ENCODE data around the gene DDX10.

Gene DDX10

DNA sequence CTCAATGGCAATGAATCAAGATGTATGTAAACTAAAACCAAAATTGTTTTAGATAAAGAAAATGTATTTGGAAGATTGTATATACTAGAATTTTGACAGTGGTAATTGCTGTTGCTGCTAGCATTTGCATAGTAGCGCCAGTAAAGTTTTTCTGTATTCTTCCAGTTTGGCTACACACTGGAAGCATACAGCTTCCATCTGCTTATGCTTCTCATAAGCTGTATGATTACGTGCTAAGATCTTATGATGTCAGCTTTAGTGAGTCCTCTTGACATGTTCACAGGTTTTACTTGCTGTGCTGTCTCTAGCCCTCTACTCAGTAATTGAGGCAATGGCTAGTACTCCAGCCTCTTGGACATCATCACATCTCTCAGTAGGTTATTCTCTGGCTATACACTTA, 256.3 kb downstream of the DDX10 start:
- H3K4me1 Mint-ChIP-seq, result no peaks in the 10 kb centered on the region
- no peaks in the 10 kb centered on the region for H3K27me3 Mint-ChIP-seq
- DNase-seq (ENCODE audit: low spot score in 2 of 2) (no peak), ATAC-seq (ENCODE audit: low read depth) (no peak)
- peaks cover 24% of the 10 kb centered on the region for H3K36me3 Mint-ChIP-seq
- no peak overlapping the region for H3K27ac Mint-ChIP-seq
- no peak overlapping the region for H3K4me3 Mint-ChIP-seq
- H3K9me3 Mint-ChIP-seq, result no peaks in the 10 kb centered on the region

- no peaks in the 10 kb centered on the region for H3K4me1 Mint-ChIP-seq
- H3K36me3 Mint-ChIP-seq, result peaks cover 22% of the 10 kb centered on the region
- DNase-seq (ENCODE audit: low spot score in 2 of 2), result no peak
- H3K27me3 Mint-ChIP-seq, result no peaks in the 10 kb centered on the region
- no peak overlapping the region for H3K27ac Mint-ChIP-seq
- ATAC-seq (ENCODE audit: low read depth), result no peak
- no peaks in the 10 kb centered on the region for H3K9me3 Mint-ChIP-seq
- no peak overlapping the region for H3K4me3 Mint-ChIP-seq
Observed at GRCh38 chr11:108922241-108922640, 257.4 kb downstream of the DDX10 start.

- Mint-ChIP-seq H3K27me3 (no peaks in the 10 kb centered on the region), H3K4me1 (no peaks in the 10 kb centered on the region), H3K36me3 (peaks cover 15% of the 10 kb centered on the region), H3K9me3 (no peaks in the 10 kb centered on the region), H3K27ac (no peak overlapping the region), H3K4me3 (no peak overlapping the region)
- no peak for DNase-seq (ENCODE audit: low spot score in 2 of 2)
- ATAC-seq (ENCODE audit: low read depth), result no peak
Observed at GRCh38 chr11:108923413-108923812, 258.5 kb downstream of the DDX10 start.

DNA sequence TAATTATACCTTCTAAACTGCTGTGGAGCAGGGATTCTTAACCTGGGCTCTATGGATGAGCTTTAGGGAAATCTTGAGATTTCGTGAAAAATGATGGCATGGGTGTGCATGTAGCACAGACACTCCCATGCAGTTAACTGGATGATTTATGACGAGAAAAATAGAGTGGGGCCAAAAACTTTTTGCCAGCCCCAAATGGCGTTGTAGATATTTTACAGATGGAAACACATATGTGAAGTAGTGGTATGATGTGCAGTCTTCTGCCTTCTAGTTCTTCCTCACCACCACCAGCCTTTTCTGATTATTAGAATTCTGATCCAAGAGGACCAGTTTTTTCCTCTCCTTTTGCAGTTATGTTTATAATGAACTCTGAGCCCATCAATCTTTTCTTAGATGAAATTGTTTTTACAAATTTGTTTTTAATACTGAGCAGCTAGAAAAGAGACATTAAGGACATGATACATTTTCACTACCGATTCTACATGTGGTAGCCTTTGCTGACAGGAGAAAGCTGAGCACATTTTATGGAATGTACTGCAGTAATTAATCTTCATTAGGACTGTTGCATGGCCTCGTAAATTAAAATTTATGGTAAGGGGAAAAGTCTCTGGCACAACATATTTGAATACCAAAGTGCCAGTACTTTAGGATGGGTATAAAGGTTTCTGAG, 261.4 kb downstream of the DDX10 start:
- no peak overlapping the region for H3K27ac Mint-ChIP-seq
- no peak overlapping the region for H3K4me3 Mint-ChIP-seq

GRCh38 chr11:108926841-108927577, 262.1 kb downstream of the DDX10 start:
- Mint-ChIP-seq H3K36me3 (peaks cover 15% of the 10 kb centered on the region), H3K27ac (no peak overlapping the region), H3K4me3 (no peak overlapping the region), H3K9me3 (no peaks in the 10 kb centered on the region), H3K4me1 (no peaks in the 10 kb centered on the region), H3K27me3 (no peaks in the 10 kb centered on the region)
- DNase-seq (ENCODE audit: low spot score in 2 of 2) (no peak), ATAC-seq (ENCODE audit: low read depth) (no peak)

More for the DNA sequence above, 261.4 kb downstream of the DDX10 start:
- no peaks in the 10 kb centered on the region for H3K9me3 Mint-ChIP-seq
- DNase-seq (ENCODE audit: low spot score in 2 of 2), result no peak
- ATAC-seq (ENCODE audit: low read depth), result no peak
- H3K36me3 Mint-ChIP-seq, result peaks cover 15% of the 10 kb centered on the region
- no peaks in the 10 kb centered on the region for H3K27me3 Mint-ChIP-seq
- no peaks in the 10 kb centered on the region for H3K4me1 Mint-ChIP-seq

GRCh38 chr11:108927791-108928545, 263.1 kb downstream of the DDX10 start:
- Mint-ChIP-seq H3K9me3 (no peaks in the 10 kb centered on the region), H3K27ac (no peak overlapping the region), H3K36me3 (peaks cover 20% of the 10 kb centered on the region), H3K4me1 (no peaks in the 10 kb centered on the region), H3K4me3 (no peak overlapping the region), H3K27me3 (no peaks in the 10 kb centered on the region)
- DNase-seq (ENCODE audit: low spot score in 2 of 2) (no peak), ATAC-seq (ENCODE audit: low read depth) (no peak)

- DNase-seq (ENCODE audit: low spot score in 2 of 2) (no peak), ATAC-seq (ENCODE audit: low read depth) (no peak)
- no peak overlapping the region for H3K27ac Mint-ChIP-seq
- H3K27me3 Mint-ChIP-seq, result no peaks in the 10 kb centered on the region
- no peaks in the 10 kb centered on the region for H3K4me1 Mint-ChIP-seq
- H3K4me3 Mint-ChIP-seq, result no peak overlapping the region
- no peaks in the 10 kb centered on the region for H3K9me3 Mint-ChIP-seq
- H3K36me3 Mint-ChIP-seq, result peaks cover 22% of the 10 kb centered on the region
Observed at GRCh38 chr11:108929241-108929640, 264.4 kb downstream of the DDX10 start.

- H3K27ac Mint-ChIP-seq, result no peak overlapping the region
- ATAC-seq (ENCODE audit: low read depth), result no peak
- H3K4me1 Mint-ChIP-seq, result no peaks in the 10 kb centered on the region
- no peak overlapping the region for H3K4me3 Mint-ChIP-seq
- H3K9me3 Mint-ChIP-seq, result no peaks in the 10 kb centered on the region
- H3K27me3 Mint-ChIP-seq, result no peaks in the 10 kb centered on the region
- peaks cover 23% of the 10 kb centered on the region for H3K36me3 Mint-ChIP-seq
- no peak for DNase-seq (ENCODE audit: low spot score in 2 of 2)
Observed at GRCh38 chr11:108931168-108931567, 266.3 kb downstream of the DDX10 start.

- no peak overlapping the region for H3K27ac Mint-ChIP-seq
- peaks cover 20% of the 10 kb centered on the region for H3K36me3 Mint-ChIP-seq
Observed at GRCh38 chr11:108933630-108934029, 268.8 kb downstream of the DDX10 start.

DNA sequence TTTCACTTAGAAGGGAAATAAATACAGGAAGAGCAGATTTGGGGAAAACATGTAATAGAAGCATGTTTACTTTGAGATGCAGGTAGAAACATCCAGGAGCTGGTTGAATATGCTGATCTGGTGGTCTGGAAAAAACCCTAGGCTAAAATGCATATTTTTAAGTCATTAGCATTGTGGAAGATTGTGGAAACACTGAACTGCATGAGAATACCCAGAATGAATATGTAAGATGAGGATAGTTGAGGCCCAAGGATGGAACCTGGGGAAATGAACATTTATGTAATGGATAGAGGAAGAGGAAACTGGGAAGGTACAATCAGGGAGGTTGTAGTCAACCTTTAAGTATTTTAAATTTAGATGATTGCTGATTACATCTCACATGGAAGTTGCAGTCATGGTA, 269.4 kb downstream of the DDX10 start:
- ATAC-seq (ENCODE audit: low read depth) (no peak), DNase-seq (ENCODE audit: low spot score in 2 of 2) (no peak)
- Mint-ChIP-seq H3K27ac (no peak overlapping the region), H3K9me3 (no peaks in the 10 kb centered on the region), H3K4me3 (no peak overlapping the region), H3K36me3 (peaks cover 17% of the 10 kb centered on the region), H3K4me1 (no peaks in the 10 kb centered on the region), H3K27me3 (no peaks in the 10 kb centered on the region)

More at GRCh38 chr11:108933630-108934029, 268.8 kb downstream of the DDX10 start:
- H3K27me3 Mint-ChIP-seq, result no peaks in the 10 kb centered on the region
- H3K9me3 Mint-ChIP-seq, result no peaks in the 10 kb centered on the region
- no peak overlapping the region for H3K4me3 Mint-ChIP-seq
- H3K4me1 Mint-ChIP-seq, result no peaks in the 10 kb centered on the region
- ATAC-seq (ENCODE audit: low read depth) (no peak), DNase-seq (ENCODE audit: low spot score in 2 of 2) (no peak)

- Mint-ChIP-seq H3K9me3 (no peaks in the 10 kb centered on the region), H3K27ac (no peak overlapping the region), H3K4me3 (no peak overlapping the region), H3K4me1 (no peaks in the 10 kb centered on the region), H3K36me3 (peaks cover 16% of the 10 kb centered on the region), H3K27me3 (no peaks in the 10 kb centered on the region)
- no peak for ATAC-seq (ENCODE audit: low read depth)
- no peak for DNase-seq (ENCODE audit: low spot score in 2 of 2)
Observed at GRCh38 chr11:108934696-108935095, 269.8 kb downstream of the DDX10 start.

DNA sequence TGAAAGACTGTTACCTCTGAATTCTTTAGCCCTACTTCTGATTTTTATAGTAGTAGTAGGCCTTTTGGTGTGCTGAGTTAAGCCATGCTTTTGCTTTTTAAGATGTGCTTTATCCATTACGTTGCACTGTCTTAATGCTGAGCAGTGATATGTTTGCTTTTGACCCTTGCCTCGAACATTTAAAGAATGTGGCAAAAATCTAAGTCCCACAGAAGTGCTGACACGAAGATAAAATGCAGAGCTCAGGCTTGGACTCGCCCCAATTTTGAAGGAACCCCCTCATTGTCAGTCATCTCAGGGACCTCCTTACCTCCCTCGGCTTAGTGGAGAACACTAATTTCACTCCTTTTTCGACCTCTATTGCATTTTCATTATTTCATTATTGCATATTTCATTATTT, 272.9 kb downstream of the DDX10 start:
- Mint-ChIP-seq H3K4me1 (no peaks in the 10 kb centered on the region), H3K27ac (no peak overlapping the region), H3K9me3 (no peaks in the 10 kb centered on the region), H3K36me3 (peaks cover 33% of the 10 kb centered on the region), H3K4me3 (no peak overlapping the region), H3K27me3 (no peaks in the 10 kb centered on the region)
- ATAC-seq (ENCODE audit: low read depth) (no peak), DNase-seq (ENCODE audit: low spot score in 2 of 2) (no peak)

GRCh38 chr11:108938604-108939003, 273.7 kb downstream of the DDX10 start:
- peaks cover 32% of the 10 kb centered on the region for H3K36me3 Mint-ChIP-seq
- no peaks in the 10 kb centered on the region for H3K9me3 Mint-ChIP-seq
- no peak for DNase-seq (ENCODE audit: low spot score in 2 of 2)
- H3K27ac Mint-ChIP-seq, result no peak overlapping the region
- H3K4me3 Mint-ChIP-seq, result no peak overlapping the region
- ATAC-seq (ENCODE audit: low read depth), result no peak
- H3K27me3 Mint-ChIP-seq, result no peaks in the 10 kb centered on the region
- H3K4me1 Mint-ChIP-seq, result no peaks in the 10 kb centered on the region

- DNase-seq (ENCODE audit: low spot score in 2 of 2) (no peak), ATAC-seq (ENCODE audit: low read depth) (no peak)
- Mint-ChIP-seq H3K9me3 (no peaks in the 10 kb centered on the region), H3K27ac (no peak overlapping the region), H3K4me1 (no peaks in the 10 kb centered on the region), H3K27me3 (no peaks in the 10 kb centered on the region), H3K36me3 (peaks cover 33% of the 10 kb centered on the region), H3K4me3 (no peak overlapping the region)
Observed at GRCh38 chr11:108939135-108939534, 274.3 kb downstream of the DDX10 start.
